Lower lobe of right lung (tissue), 2 donors: ENCODE measurements around the gene CD47. TPM values are rescaled to one million over a fixed set of nuclear protein-coding genes. Genes with fewer than 3 reads are reported as not detected.

Source experiments
- ATAC-seq, 2 donors: fragments of 200-7000 bp; cut with Tn5 transposase; one replicate each; pipeline ENCODE4 v1.9.1; 2020 to 2022; ENCODE audit warnings: mild to moderate bottlenecking in 2 of 2, moderate library complexity in 2 of 2
- DNase-seq: peaks from one replicate; pipeline ENCODE4 v3.0.0-alpha.2; 2020
- H3K27ac ChIP-seq: fragments of 200-600 bp; one replicate; pipeline ENCODE4 v1.8.0; 2022
- H3K27me3 ChIP-seq: fragments of 200-600 bp; one replicate; pipeline ENCODE4 v1.8.0; 2022; ENCODE audit warnings: low read depth
- H3K36me3 ChIP-seq: fragments of 200-600 bp; one replicate; pipeline ENCODE4 v1.8.0; 2022; ENCODE audit warnings: mild to moderate bottlenecking
- H3K4me1 ChIP-seq: fragments of 200-600 bp; one replicate; pipeline ENCODE4 v1.8.0; 2022
- H3K4me3 ChIP-seq: fragments of 200-600 bp; one replicate; pipeline ENCODE4 v1.8.0; 2022; ENCODE audit warnings: mild to moderate bottlenecking
- H3K9me3 ChIP-seq: fragments of 200-600 bp; one replicate; pipeline ENCODE4 v1.8.0; 2022
- CTCF ChIP-seq: fragments of 200-600 bp; IDR thresholded peaks from one replicate; pipeline ENCODE4 v1.8.0; 2022; ENCODE audit warnings: antibody characterized with exemption, mild to moderate bottlenecking
- intact Hi-C: fragments of 100-400 bp; cut with DNase I; formaldehyde crosslinking; loops from one replicate; pipeline ENCODE4 v1.11.0; 2022
- total RNA-seq: library from RNA; stranded (reverse); fragmentation: NEBNext Ultra II Directional; extraction: Animal tissue kit (Norgen Biotek cat#: 25700); gene quantifications from one replicate; pipeline ENCODE4 v1.2.1, GENCODE V29; 2021
- donor health status: DM: no; HTN: yes; CAD: no; lungs with severe emphysema.

CD47 gene
- total RNA-seq, 1 donor from 2014 or later, result 222 TPM

DNA sequence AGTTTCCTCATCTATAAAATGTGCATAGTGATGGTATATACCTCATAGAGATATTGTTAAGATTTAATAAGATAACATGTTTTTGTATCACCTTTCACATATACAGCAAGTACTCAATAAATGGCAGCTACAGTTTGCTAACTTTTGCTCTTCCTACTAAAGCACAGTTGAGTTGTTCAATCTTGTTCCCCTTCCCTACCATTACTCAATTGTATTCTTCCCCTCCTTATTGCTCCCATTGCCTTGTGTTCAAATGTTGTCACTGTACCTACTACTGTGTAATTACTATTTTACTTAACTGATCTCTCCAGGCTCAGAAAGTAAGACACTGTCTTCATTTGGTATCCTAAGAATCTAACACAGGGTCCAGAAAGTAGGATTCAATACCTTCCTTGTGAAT lies 5.5 kb downstream of the CD47 start:
- ATAC-seq, result no peak
- DNase-seq, result no peak
- H3K4me3 ChIP-seq, result no peak overlapping the region
- H3K36me3 ChIP-seq, result no peaks in the 10 kb centered on the region
- intact Hi-C loops, result no loop called here
- no peaks in the 10 kb centered on the region for H3K9me3 ChIP-seq
- peak overlapping the region; percentile 8 for H3K27ac ChIP-seq
- H3K27me3 ChIP-seq, result no peaks in the 10 kb centered on the region
- H3K4me1 ChIP-seq, result peaks cover 74% of the 10 kb centered on the region
- no peak for TF ChIP-seq CTCF

DNA sequence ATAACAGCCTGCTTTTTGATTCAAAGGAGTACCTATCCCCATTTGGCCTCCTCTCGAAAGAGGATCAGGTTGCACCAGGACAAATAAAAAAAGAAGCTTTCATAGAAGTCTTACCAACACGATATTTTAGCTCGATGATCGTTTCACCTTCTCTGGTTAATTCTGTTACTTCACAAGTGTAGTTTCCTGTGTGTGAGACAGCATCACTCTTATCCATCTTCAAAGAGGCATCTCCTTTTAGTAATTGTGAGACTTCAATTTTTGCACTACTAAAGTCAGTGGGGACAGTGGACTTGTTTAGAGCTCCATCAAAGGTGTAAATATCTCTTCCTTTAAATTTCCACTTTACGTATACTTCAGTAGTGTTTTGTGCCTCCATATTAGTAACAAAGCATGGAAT lies 11.0 kb downstream of the CD47 start:
- Histone ChIP-seq H3K4me3 (no peak overlapping the region), H3K27me3 (no peaks in the 10 kb centered on the region), H3K9me3 (no peaks in the 10 kb centered on the region), H3K27ac (no peak overlapping the region), H3K4me1 (peaks cover 41% of the 10 kb centered on the region), H3K36me3 (peaks cover 4% of the 10 kb centered on the region)
- intact Hi-C loops, result no loop called here
- TF ChIP-seq CTCF, result no peak
- ATAC-seq (no peak), DNase-seq (no peak)

DNA sequence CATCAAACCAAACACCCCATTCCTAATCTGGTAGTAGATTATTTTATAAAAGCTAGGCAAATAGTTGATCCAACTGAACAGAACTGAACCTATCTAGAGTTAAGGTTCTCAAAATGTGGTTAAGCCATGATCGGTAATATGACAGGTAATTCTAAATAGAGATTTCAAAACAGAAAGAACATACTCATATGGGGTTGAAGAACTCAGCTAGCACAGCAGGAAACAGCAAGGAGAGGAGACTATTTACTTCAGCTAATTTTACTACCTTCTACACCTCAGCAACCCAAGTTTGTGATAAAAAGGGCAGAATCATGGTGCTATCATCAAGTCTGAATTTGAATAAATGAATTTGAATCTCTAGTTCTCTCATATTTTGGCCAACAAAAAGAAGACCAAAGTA lies 11.8 kb downstream of the CD47 start:
- Histone ChIP-seq H3K27me3 (no peaks in the 10 kb centered on the region), H3K9me3 (no peaks in the 10 kb centered on the region), H3K4me1 (peaks cover 33% of the 10 kb centered on the region), H3K27ac (no peak overlapping the region), H3K4me3 (no peak overlapping the region), H3K36me3 (peaks cover 4% of the 10 kb centered on the region)
- no peak for TF ChIP-seq CTCF
- intact Hi-C loops, result no loop called here
- DNase-seq (no peak), ATAC-seq (no peak)

GRCh38 chr3:108076564-108076963 lies 14.3 kb downstream of the CD47 start:
- Histone ChIP-seq H3K9me3 (no peaks in the 10 kb centered on the region), H3K36me3 (peaks cover 4% of the 10 kb centered on the region), H3K4me3 (no peak overlapping the region), H3K27me3 (no peaks in the 10 kb centered on the region), H3K4me1 (peaks cover 13% of the 10 kb centered on the region), H3K27ac (no peak overlapping the region)
- DNase-seq (no peak), ATAC-seq (no peak)
- intact Hi-C loops, result no loop called here
- TF ChIP-seq CTCF, result no peak

- intact Hi-C loops, result no loop called here
- DNase-seq (no peak), ATAC-seq (no peak)
- H3K9me3 ChIP-seq, result no peaks in the 10 kb centered on the region
- H3K27me3 ChIP-seq, result no peaks in the 10 kb centered on the region
- H3K27ac ChIP-seq, result no peak overlapping the region
- peaks cover 14% of the 10 kb centered on the region for H3K36me3 ChIP-seq
- no peaks in the 10 kb centered on the region for H3K4me1 ChIP-seq
- no peak overlapping the region for H3K4me3 ChIP-seq
- TF ChIP-seq CTCF, result no peak
Measured at GRCh38 chr3:108073764-108074431, 16.9 kb downstream of the CD47 start.
